AG04449 (cell line): ENCODE data around the gene TRIP11.

Experiments
- CTCF ChIA-PET: fragments of 350-600 bp; formaldehyde crosslinking; extraction: SDS; loops from one replicate; lab custom pipeline; 2021; ENCODE audit warnings: antibody characterized with exemption; lab: Yijun Ruan, JAX
- POLR2A ChIA-PET: fragments of 400-600, 350-600 bp; formaldehyde crosslinking; extraction: SDS; loops from one replicate; lab custom pipeline; 2020; ENCODE audit warnings: antibody characterized with exemption, inconsistent platforms; lab: Yijun Ruan, JAX
- DNase-seq: peaks from one replicate; pipeline ENCODE4 v3.0.0-alpha.2; 2010; ENCODE audit warnings: low read depth, low spot score
- H3K4me3 ChIP-seq: 2 replicates; pipeline ENCODE4 v1.5.1; 2011; ENCODE audit warnings: low read depth, mild to moderate bottlenecking, control low read depth, low read length
- CTCF ChIP-seq: IDR thresholded peaks from one replicate; pipeline ENCODE4 v1.5.1; 2011; ENCODE audit warnings: mild to moderate bottlenecking, moderate library complexity, low read length, control low read depth, inconsistent platforms; ENCODE audit not compliant: insufficient read depth; ENCODE audit errors: missing control alignments

The TRIP11 gene

DNA sequence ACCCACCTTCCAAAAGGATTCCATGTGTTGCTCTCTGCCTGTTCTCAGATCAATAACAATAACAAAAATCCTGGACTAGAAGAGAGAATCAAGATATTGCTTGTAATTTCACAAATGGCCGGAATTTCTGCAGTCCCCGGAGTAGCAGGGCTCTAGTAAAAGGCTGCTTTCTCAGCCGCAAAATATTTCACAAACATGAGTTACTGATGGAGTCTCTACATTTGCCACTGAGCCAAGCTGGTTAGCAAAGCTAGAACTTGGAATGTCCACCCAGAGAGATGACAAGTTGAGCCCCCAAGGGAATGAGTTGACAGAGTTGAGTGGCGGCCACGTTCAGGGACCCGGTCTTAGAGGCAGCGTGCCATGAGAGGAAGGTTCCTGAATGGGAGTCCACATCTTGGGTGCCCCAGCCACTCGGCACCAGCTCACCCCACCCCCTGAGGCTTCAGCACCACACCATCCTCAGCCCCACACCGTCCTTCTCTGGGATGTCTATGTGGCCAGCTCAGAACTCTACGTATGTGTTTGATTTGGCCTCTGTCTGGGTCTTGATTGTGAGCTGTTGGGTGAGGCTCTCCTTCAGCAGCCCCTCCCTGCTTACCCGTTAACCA, 108.3 kb downstream of the TRIP11 start:
- ChIA-PET POLR2A (no interaction called here), CTCF (no interaction called here)
- H3K4me3 ChIP-seq, result no peak overlapping the region
- no peak for DNase-seq
- no peak for TF ChIP-seq CTCF

GRCh38 chr14:91929700-91930099, 110.2 kb downstream of the TRIP11 start:
- H3K4me3 ChIP-seq, result no peak overlapping the region
- no peak for TF ChIP-seq CTCF
- ChIA-PET CTCF (interaction anchor here (1.7 kb wide), 1 partner anchor 16 kb away, joined by 3 read pairs; no protein-coding TSS in a partner anchor), POLR2A (no interaction called here)
- no peak for DNase-seq

GRCh38 chr14:91927800-91928199, 112.1 kb downstream of the TRIP11 start:
- ChIA-PET CTCF (no interaction called here), POLR2A (no interaction called here)
- no peak for TF ChIP-seq CTCF
- H3K4me3 ChIP-seq, result no peak overlapping the region
- DNase-seq, result no peak

DNA sequence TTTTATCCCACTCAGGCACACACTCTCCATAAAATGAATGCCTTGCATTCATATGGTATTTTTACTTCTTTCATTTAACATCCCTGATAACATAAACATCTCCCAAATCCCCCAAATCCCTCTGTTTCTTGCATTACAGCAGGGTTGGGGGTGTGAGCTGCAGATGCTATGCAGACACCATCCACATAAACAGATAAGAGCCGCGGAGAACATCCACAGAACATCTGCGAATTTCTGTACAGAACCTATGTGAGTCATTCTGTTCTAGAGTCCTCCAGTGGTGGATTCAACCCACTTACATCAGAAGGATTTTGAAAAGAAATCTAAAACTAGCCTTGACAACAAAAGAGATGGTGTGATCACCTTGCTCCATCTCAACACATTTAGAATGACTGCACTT, 112.7 kb downstream of the TRIP11 start:
- no peak overlapping the region for H3K4me3 ChIP-seq
- no peak for DNase-seq
- ChIA-PET CTCF (interaction anchor here (1.4 kb wide), 1 partner anchor 46 kb away, joined by 3 read pairs; no protein-coding TSS in a partner anchor), POLR2A (no interaction called here)
- TF ChIP-seq CTCF, result no peak

GRCh38 chr14:91926131-91926890, 113.5 kb downstream of the TRIP11 start:
- no peak overlapping the region for H3K4me3 ChIP-seq
- POLR2A ChIA-PET, result no interaction called here
- CTCF ChIA-PET, result interaction anchor here (1.4 kb wide), 1 partner anchor 47 kb away, joined by 3 read pairs; no protein-coding TSS in a partner anchor
- TF ChIP-seq CTCF, result no peak
- no peak for DNase-seq

DNA sequence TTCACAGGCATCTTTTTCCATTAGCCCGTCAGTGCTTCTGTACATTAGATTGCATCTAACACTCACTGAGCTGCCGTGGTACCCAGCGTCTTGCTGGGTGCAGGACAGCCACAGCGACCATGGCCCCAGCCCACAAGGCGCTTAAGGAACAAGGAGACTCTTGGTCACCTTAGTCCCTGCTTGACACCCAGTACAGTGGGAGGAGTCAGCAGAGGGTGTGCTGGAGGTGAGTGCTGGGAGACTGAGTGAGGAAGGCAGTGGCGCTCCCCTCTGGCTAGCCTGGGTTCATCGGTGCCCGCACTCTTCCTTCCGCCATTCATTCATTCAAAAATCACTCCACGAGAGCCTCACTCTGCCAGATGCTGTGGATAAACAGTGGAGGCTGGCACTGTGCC, 114.1 kb downstream of the TRIP11 start:
- CTCF ChIA-PET, result interaction anchor here (0.6 to 1.4 kb wide), 3 partner anchors 11 to 48 kb away, joined by 3 to 4 read pairs (median 3); no protein-coding TSS in a partner anchor

More for the DNA sequence above, 114.1 kb downstream of the TRIP11 start:
- POLR2A ChIA-PET, result no interaction called here
- no peak overlapping the region for H3K4me3 ChIP-seq
- no peak for TF ChIP-seq CTCF
- no peak for DNase-seq
